ENCODE measurements around the gene DMRTA1.
"Not testable (repeated sequence)": the region's sequence is repeated elsewhere in the genome, so short reads cannot be mapped to it uniquely, and the experiment has no call there.

Gene DMRTA1

DNA sequence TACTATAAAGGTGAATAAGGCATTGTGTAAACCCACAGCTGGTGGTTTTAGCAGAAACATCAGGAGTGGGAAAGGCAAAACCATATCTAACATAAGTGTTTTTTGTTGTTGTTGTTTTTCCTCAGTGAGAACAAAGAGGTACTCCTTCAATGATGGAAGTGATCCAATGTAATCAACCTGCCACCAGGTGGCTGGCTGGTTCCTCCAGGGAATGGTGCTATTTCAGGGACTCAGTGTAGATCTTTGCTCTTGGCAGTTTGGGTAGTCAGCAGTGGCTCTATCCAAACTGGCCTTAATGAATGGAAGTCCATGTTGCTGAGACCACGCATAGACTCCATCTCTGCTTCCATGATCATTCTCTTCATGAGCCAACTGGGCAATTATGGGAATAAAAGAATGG, 10.8 kb downstream of the DMRTA1 start:
- DNase-seq (ENCODE audit: low spot score): no peak

DNA sequence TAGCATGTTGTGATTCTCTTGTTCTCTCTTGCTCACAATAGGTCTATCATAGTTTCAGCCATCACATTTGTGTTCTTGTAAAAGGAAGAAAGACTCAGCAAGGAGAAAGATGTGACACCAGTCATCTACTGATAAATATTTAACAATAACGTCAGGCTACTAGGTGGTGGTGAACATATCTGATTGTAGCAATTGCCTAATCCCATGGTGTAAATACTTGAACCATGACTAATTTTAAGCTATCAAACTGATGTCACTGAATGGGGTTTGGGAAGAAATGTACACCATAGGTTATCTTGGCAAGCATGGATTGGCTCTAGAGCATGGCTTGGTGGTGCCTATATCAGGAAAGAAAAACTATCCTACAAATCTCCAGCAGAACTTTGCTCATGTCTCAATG, 16.6 kb downstream of the DMRTA1 start:
- no peak for DNase-seq (ENCODE audit: low spot score)

DNA sequence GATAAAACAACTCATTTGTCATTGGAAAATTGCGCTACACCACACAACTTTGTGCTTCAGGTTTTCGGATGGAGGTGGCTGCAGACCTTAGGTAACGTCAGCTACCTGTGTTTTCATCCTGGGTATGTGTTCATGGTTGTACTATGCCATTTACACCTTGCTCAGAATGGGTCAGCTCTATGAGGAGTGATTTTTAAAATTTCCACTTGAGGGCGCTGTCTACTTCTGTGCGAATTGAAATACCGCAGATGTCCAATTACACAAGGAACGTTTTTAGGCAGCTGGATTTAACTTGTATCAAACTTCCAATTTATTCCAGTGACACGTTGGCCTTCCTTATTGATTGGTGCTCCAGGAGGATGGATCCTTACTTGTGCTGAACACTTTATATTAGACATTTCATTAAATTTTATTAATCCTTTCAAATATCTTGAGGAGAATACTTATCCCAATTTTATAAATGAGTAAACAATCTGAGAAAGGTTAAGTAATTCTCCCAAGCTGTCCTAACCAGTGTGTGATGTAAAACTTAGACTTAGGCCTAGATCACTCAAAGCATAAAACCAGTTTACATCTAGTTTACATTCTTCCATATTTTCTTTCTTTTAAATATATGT, 23.4 kb downstream of the DMRTA1 start:
- peak; percentile 45 for DNase-seq (ENCODE audit: low spot score)

DNA sequence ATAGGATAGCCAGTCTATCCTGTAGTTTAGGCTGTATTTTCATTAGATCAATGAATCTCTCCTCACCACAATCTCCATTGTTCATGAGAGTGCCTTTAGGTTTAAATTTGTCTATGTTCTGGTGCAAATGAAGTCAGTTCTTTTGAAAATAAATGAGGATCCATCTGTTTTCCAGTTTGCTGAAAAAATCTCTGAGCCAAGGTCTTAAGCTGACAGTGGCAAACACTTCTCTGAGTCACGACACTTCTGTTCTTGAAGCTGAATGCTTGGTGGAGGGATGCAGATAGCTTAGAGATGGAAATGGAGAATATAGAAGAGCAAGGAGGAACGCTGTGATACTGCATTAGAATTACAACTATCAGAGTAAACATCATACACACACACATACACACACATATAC, 34.9 kb downstream of the DMRTA1 start:
- no peak for DNase-seq (ENCODE audit: low spot score)

DNA sequence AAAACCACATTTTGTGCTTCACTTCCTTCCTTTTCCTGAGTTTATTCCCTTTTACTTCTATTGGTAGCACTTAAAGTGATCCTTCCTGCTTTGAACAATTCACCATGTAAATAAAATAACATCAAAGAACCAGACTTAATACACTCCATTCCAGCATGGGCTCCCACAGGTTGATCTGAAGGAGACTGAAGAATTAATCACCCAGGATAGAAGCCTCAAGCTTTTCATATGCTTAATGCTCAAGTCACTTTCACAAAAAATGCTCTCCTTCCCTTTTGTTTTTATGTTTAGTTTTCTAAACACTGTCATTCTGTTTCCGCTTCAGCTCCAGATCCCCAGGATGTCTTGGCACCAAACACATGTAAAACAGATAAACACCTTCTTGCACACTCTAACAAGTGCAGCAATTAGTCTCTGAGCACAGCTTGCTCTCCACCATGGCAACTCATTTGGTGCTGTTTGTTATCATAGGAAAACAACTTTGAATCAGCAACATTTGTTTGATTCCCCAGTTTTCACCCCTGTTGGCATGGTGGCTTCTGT, 37.0 kb downstream of the DMRTA1 start:
- no peak for DNase-seq (ENCODE audit: low spot score)

DNA sequence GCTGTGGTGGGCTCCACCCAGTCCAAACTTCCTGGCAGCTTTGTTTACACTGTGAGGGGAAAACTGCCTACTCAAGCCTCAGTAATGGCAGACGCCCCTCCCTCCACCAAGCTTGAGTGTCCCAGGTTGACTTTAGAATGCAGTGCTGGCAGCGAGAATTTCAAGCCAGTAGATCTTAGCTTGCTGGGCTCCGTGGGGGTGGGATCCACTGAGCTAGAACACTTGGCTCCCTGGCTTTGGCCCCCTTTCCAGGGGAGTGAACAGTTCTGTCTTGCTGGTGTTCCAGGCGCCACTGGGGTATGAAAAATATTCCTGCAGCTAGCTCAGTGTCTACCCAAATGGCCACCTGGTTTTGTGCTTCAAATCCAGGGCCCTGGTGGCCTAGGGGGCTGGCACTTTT, 49.6 kb downstream of the DMRTA1 start:
- DNase-seq (ENCODE audit: low spot score): not testable (repeated sequence)
